Nephron (organoid): ENCODE results near the gene PKIB.
"Not testable (repeated sequence)": the region's sequence is repeated elsewhere in the genome, so short reads cannot be mapped to it uniquely, and the experiment has no call there.

Source experiments
- H3K27ac Mint-ChIP-seq, 3 experiments: 2 replicates each; pipeline ENCODE4 v1.8.0; 2020; ENCODE audit warnings: mixed read lengths in 3 of 3, mild to moderate bottlenecking in 2 of 3, moderate library complexity in 1 of 3
- H3K27me3 Mint-ChIP-seq: 2 replicates; pipeline ENCODE4 v1.8.0; 2021; ENCODE audit warnings: low read depth, mild to moderate bottlenecking, moderate library complexity, mixed read lengths
- H3K36me3 Mint-ChIP-seq: 2 replicates; pipeline ENCODE4 v1.8.0; 2020; ENCODE audit warnings: low read depth, mixed read lengths
- H3K4me1 Mint-ChIP-seq: 2 replicates; pipeline ENCODE4 v1.8.0; 2020; ENCODE audit warnings: mixed read lengths
- H3K4me3 Mint-ChIP-seq, 3 experiments: 2 replicates each; pipeline ENCODE4 v1.8.0; 2020; ENCODE audit warnings: mild to moderate bottlenecking in 3 of 3, mixed read lengths in 3 of 3, moderate library complexity in 2 of 3
- H3K9me3 Mint-ChIP-seq: 2 replicates; pipeline ENCODE4 v1.8.0; 2020; ENCODE audit warnings: mixed read lengths
- CTCF ChIP-seq, 3 experiments: fragments of 200-600 bp; sonication (generic); IDR thresholded peaks; one replicate each; pipeline ENCODE4 v1.5.0; 2021; ENCODE audit warnings: antibody characterized with exemption in 3 of 3; ENCODE audit not compliant: unreplicated experiment in 3 of 3

Gene PKIB

GRCh38 chr6:122747573-122747972 lies 137.4 kb downstream of the PKIB start:
- Mint-ChIP-seq H3K27me3 (peaks cover 5% of the 10 kb centered on the region), H3K9me3 (peaks cover 8% of the 10 kb centered on the region), H3K4me3 (no peak overlapping the region), H3K27ac (no peak overlapping the region), H3K36me3 (no peaks in the 10 kb centered on the region), H3K4me1 (peaks cover 18% of the 10 kb centered on the region)
- TF ChIP-seq CTCF (IDR thresholded peaks at IDR 0.05; ENCODE audit: unreplicated experiment in 3 of 3): no peak

- H3K27me3 Mint-ChIP-seq, H3K27ac Mint-ChIP-seq, H3K4me3 Mint-ChIP-seq, H3K36me3 Mint-ChIP-seq, H3K9me3 Mint-ChIP-seq: not testable (repeated sequence)
- H3K4me1 Mint-ChIP-seq: peaks cover 18% of the 10 kb centered on the region
Observed at GRCh38 chr6:122748945-122749344, 138.7 kb downstream of the PKIB start.

GRCh38 chr6:122749451-122750050 lies 139.3 kb downstream of the PKIB start:
- Mint-ChIP-seq H3K4me1 (peaks cover 18% of the 10 kb centered on the region), H3K27me3 (peaks cover 5% of the 10 kb centered on the region), H3K9me3 (peaks cover 8% of the 10 kb centered on the region), H3K27ac (peak overlapping the region in 1 of 3 experiments; percentile 3), H3K4me3 (no peak overlapping the region), H3K36me3 (no peaks in the 10 kb centered on the region)
- no peak for TF ChIP-seq CTCF (IDR thresholded peaks at IDR 0.05; ENCODE audit: unreplicated experiment in 3 of 3)

- Mint-ChIP-seq H3K4me1 (peaks cover 18% of the 10 kb centered on the region), H3K27ac (no peak overlapping the region), H3K9me3 (peaks cover 8% of the 10 kb centered on the region), H3K4me3 (no peak overlapping the region), H3K36me3 (no peaks in the 10 kb centered on the region), H3K27me3 (peaks cover 5% of the 10 kb centered on the region)
- TF ChIP-seq CTCF (IDR thresholded peaks at IDR 0.05; ENCODE audit: unreplicated experiment in 3 of 3): no peak
Observed at GRCh38 chr6:122751326-122751725, 141.1 kb downstream of the PKIB start.

- Mint-ChIP-seq H3K4me1 (peaks cover 18% of the 10 kb centered on the region), H3K4me3 (no peak overlapping the region), H3K36me3 (no peaks in the 10 kb centered on the region), H3K9me3 (peaks cover 8% of the 10 kb centered on the region), H3K27me3 (no peaks in the 10 kb centered on the region), H3K27ac (no peak overlapping the region)
- no peak for TF ChIP-seq CTCF (IDR thresholded peaks at IDR 0.05; ENCODE audit: unreplicated experiment in 3 of 3)
Observed at GRCh38 chr6:122752459-122752858, 142.3 kb downstream of the PKIB start.

GRCh38 chr6:122753000-122753687 lies 142.9 kb downstream of the PKIB start:
- Mint-ChIP-seq H3K4me3 (no peak overlapping the region), H3K4me1 (peaks cover 18% of the 10 kb centered on the region), H3K9me3 (peaks cover 6% of the 10 kb centered on the region), H3K27ac (no peak overlapping the region), H3K36me3 (no peaks in the 10 kb centered on the region), H3K27me3 (no peaks in the 10 kb centered on the region)
- no peak for TF ChIP-seq CTCF (IDR thresholded peaks at IDR 0.05; ENCODE audit: unreplicated experiment in 3 of 3)
